Activated B cell treated with CpG ODN at 0.5 μM for 24 hours (primary cell): ENCODE data around the gene CYTH2. TPM values are rescaled to one million over a fixed set of nuclear protein-coding genes. Genes with fewer than 3 reads are reported as not detected.
"Not testable (repeated sequence)": the region's sequence is repeated elsewhere in the genome, so short reads cannot be mapped to it uniquely, and the experiment has no call there.

Experiments
- ATAC-seq: fragments of 200-7000 bp; cut with Tn5 transposase; one replicate; pipeline ENCODE4 v1.10.0; 2021; ENCODE audit warnings: low read depth, mild to moderate bottlenecking, moderate library complexity
- CTCF ChIA-PET: fragments of 350-600 bp; sonication (Branson Sonifier 250); formaldehyde crosslinking; loops from one replicate; lab custom pipeline; 2021; ENCODE audit warnings: antibody characterized with exemption; lab: Charles Lee
- POLR2A ChIA-PET: fragments of 350-600 bp; sonication (Branson Sonifier 250); formaldehyde crosslinking; loops from one replicate; lab custom pipeline; 2021; ENCODE audit warnings: antibody characterized with exemption; lab: Charles Lee
- DNase-seq: peaks from one replicate; pipeline ENCODE4 v3.0.0; 2022
- H3K27ac Mint-ChIP-seq: one replicate; pipeline ENCODE4 v1.8.0; 2020; ENCODE audit warnings: mixed read lengths
- H3K27me3 Mint-ChIP-seq: one replicate; pipeline ENCODE4 v1.8.0; 2021; ENCODE audit warnings: mixed read lengths
- H3K36me3 Mint-ChIP-seq: one replicate; pipeline ENCODE4 v1.8.0; 2021; ENCODE audit warnings: low read depth, mixed read lengths
- H3K4me1 Mint-ChIP-seq: one replicate; pipeline ENCODE4 v1.8.0; 2021; ENCODE audit warnings: mixed read lengths
- H3K4me3 Mint-ChIP-seq: one replicate; pipeline ENCODE4 v1.8.0; 2020; ENCODE audit warnings: mild to moderate bottlenecking, mixed read lengths
- H3K9me3 Mint-ChIP-seq: one replicate; pipeline ENCODE4 v1.8.0; 2020; ENCODE audit warnings: mixed read lengths
- intact Hi-C: fragments of 100-400 bp; cut with micrococcal nuclease; formaldehyde crosslinking; loops from one replicate; pipeline ENCODE4 v1.15.1; 2024
- total RNA-seq: library from RNA; stranded (reverse); gene quantifications from 2 replicates; pipeline ENCODE4 v1.2.3, GENCODE V29; 2022
- TF ChIP-seq, protein P1 (sequence below): fragments of 200-600 bp; IDR thresholded peaks from one replicate; pipeline ENCODE4 v1.8.0; 2022; ENCODE audit warnings: antibody characterized with exemption, mild to moderate bottlenecking

CYTH2 gene
- total RNA-seq, 1 donor from 2014 or later = 35.6 TPM

DNA sequence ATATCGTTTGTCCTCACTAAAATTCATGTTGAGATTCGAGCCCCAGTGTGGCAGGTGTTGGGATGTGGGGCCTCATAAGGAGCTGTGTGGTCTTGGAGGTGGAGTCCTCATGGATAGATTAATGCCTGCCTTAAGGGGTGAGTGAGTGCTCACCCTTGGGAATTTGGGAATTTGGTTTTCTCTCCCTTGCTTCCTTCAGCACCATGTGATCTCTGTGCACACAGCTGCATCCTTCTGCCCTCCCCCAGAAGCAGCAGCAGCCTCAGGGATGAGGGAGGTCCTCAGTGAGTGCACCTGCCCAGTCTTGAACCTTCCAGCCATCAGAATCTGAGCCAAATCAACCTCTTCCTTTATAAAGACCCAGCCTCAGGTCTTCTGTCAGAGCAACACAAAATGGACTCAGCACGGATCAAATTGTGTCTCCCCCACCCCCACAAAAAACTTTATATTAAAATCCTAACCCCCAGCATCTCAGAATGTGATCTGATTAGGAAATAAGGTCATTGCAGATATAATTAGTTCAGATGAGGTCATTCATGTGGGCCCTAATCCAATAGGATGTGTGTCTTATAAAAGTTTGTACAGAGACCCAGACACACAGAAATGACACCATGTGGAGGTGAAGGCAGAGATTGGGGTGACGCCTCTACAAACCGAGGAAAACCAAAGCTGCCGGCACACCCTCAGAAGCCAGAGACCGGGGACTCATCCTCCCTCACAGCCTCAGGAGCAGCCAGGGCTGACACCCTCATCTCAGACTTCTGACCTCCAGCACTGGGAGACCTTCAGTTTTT, 12.9 kb downstream of the CYTH2 start:
- DNase-seq = no peak
- Mint-ChIP-seq H3K36me3 (peaks cover 14% of the 10 kb centered on the region), H3K27ac (no peak overlapping the region), H3K4me1 (peaks cover 11% of the 10 kb centered on the region), H3K4me3 (no peak overlapping the region), H3K27me3 (peaks cover 1% of the 10 kb centered on the region), H3K9me3 (no peaks in the 10 kb centered on the region)
- CTCF ChIA-PET = interaction anchor here (0.6 to 2.4 kb wide), 2 partner anchors 8 to 102 kb away, joined by 3 to 14 read pairs; no protein-coding TSS in a partner anchor
- TF ChIP-seq, protein P1, sequence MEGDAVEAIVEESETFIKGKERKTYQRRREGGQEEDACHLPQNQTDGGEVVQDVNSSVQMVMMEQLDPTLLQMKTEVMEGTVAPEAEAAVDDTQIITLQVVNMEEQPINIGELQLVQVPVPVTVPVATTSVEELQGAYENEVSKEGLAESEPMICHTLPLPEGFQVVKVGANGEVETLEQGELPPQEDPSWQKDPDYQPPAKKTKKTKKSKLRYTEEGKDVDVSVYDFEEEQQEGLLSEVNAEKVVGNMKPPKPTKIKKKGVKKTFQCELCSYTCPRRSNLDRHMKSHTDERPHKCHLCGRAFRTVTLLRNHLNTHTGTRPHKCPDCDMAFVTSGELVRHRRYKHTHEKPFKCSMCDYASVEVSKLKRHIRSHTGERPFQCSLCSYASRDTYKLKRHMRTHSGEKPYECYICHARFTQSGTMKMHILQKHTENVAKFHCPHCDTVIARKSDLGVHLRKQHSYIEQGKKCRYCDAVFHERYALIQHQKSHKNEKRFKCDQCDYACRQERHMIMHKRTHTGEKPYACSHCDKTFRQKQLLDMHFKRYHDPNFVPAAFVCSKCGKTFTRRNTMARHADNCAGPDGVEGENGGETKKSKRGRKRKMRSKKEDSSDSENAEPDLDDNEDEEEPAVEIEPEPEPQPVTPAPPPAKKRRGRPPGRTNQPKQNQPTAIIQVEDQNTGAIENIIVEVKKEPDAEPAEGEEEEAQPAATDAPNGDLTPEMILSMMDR = no peak
- POLR2A ChIA-PET = interaction anchor here (0.6 to 1.1 kb wide), 5 partner anchors 8 to 1105 kb away, joined by 3 read pairs; partner anchors contain the start of genes PLA2G4C, RPL18 and SPHK2
- ATAC-seq = no peak
- intact Hi-C loops = no loop called here

DNA sequence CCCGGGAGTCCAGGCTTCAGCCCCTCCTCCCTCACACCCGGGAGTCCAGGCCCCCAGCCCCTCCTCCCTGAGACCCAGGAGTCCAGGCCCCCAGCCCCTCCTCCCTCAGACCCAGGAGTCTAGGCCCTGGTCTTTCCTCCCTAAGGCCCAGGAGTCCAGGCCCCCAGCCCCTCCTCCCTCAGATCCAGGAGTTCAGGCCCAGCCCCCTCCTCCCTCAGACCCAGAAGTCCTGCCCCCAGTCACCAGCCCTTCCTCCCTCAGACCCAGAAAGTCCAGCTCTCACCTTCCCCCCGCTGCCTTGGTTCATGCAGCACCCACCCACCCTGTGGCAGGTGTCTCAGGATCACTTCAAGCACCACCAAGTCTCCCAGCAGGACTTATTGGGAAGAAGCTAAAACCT, 14.1 kb downstream of the CYTH2 start:
- DNase-seq = no peak
- H3K27ac Mint-ChIP-seq = no peak overlapping the region
- intact Hi-C loops = no loop called here
- ChIA-PET CTCF (no interaction called here), POLR2A (no interaction called here)
- H3K4me1 Mint-ChIP-seq = peaks cover 11% of the 10 kb centered on the region
- peaks cover 10% of the 10 kb centered on the region for H3K36me3 Mint-ChIP-seq
- H3K27me3 Mint-ChIP-seq = peaks cover 4% of the 10 kb centered on the region
- H3K4me3 Mint-ChIP-seq = no peak overlapping the region
- H3K9me3 Mint-ChIP-seq = no peaks in the 10 kb centered on the region
- ATAC-seq = no peak
- TF ChIP-seq, protein P1 = no peak

DNA sequence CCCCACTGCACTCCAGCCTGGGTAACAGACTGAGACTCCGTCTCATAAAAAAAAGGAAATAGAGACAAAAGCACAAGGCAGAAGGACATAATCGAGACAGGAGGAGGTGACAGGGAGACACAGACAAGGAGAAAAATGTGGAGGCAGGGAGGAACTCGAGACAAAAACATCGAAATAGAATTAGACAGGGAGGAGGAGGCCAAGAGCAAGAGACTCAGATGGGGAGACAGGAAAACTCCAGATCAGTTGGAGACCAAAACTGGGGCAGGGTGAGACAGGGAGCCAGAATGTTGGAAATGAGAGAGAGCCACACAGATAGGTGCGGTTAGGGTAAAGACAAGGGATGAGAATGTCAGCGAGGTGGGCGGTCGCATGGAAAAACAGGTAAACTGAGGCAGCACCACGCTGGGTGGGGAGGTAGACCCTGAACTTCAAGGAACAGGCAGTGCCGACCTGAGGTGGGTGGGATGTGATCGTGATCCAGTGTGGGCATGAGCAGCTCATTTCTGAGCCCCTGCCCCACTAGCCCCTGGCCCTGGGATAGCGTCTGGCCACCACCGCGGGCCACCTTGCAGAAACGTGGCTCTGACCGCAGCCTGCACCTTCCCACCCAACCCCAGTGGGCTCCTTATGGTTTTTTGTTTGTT, 15.2 kb downstream of the CYTH2 start:
- Mint-ChIP-seq H3K36me3 (peaks cover 4% of the 10 kb centered on the region), H3K27ac (no peak overlapping the region), H3K9me3 (no peaks in the 10 kb centered on the region), H3K4me3 (no peak overlapping the region), H3K4me1 (peaks cover 11% of the 10 kb centered on the region), H3K27me3 (peaks cover 6% of the 10 kb centered on the region)
- intact Hi-C loops = no loop called here
- TF ChIP-seq, protein P1 = no peak
- DNase-seq (no peak), ATAC-seq (no peak)
- ChIA-PET CTCF (no interaction called here), POLR2A (no interaction called here)

DNA sequence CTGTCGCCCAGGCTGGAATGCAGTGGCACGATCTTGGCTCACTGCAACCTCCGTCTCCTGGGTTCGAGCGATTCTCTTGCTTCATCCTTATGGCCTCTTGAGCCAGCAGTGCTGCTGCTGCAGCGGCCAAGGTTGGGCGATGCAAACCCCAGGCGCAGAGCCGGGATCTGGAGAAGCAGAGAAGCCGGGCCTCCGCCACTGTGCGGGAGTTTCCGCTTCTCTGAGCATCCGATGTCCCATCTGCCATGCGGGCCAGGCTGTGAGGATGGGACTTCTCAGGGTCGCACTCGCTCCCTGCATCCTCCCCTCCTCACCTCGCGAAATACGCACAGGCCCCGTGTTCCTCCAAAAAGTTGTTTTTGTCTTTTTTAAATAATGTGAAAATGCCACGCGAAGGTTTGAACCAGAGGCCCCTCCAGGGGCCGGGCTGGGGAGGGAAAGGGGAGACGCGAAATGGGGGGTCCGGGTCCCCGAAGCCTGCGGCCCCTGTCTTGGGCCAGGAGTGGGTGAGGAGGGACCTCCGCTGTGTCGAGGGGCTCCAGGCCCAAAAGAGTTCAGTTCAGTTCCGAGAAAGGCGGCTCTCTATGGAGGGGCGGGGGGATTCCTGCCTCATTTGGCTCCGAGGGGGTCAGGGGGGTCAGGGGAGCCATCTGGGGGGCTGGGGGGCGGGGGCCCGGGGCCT, 15.9 kb downstream of the CYTH2 start:
- intact Hi-C loops = no loop called here
- Mint-ChIP-seq H3K4me3 (no peak overlapping the region), H3K9me3 (no peaks in the 10 kb centered on the region), H3K27ac (no peak overlapping the region), H3K27me3 (peaks cover 6% of the 10 kb centered on the region), H3K36me3 (no peaks in the 10 kb centered on the region), H3K4me1 (peaks cover 14% of the 10 kb centered on the region)
- ATAC-seq (no peak), DNase-seq (no peak)
- ChIA-PET CTCF (no interaction called here), POLR2A (no interaction called here)
- TF ChIP-seq, protein P1 = no peak

DNA sequence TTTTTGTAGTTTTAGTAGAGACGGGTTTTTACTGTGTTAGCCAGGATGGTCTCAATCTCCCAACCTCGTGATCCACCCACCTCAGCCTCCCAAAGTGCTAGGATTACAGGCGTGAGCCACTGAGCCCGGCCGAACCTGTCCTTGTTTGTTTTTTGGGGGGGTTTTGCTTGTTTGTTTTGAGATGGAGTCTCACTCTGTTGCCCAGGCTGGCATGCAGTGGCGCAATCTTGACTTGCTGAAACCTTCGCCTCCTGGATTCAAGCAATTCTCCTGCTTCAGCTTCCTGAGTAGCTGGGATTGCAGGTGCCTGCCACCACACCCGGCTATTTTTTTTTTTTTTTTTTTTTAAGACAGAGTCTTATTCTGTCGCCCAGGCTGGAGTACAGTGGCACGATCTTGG, 17.5 kb downstream of the CYTH2 start:
- H3K9me3 Mint-ChIP-seq, H3K27ac Mint-ChIP-seq, H3K4me3 Mint-ChIP-seq, H3K36me3 Mint-ChIP-seq, ATAC-seq, intact Hi-C loops, H3K27me3 Mint-ChIP-seq, DNase-seq: not testable (repeated sequence)
- POLR2A ChIA-PET = interaction anchor here (0.6 kb wide), 1 partner anchor 155 kb away, joined by 14 read pairs; no protein-coding TSS in a partner anchor
- CTCF ChIA-PET = interaction anchor here (1.0 to 3.9 kb wide), 2 partner anchors 97 to 122 kb away, joined by 4 to 27 read pairs; no protein-coding TSS in a partner anchor
- H3K4me1 Mint-ChIP-seq = peaks cover 17% of the 10 kb centered on the region
